HepG2 (cell line): ENCODE measurements around the gene CDSN. TPM values are rescaled to one million over a fixed set of nuclear protein-coding genes. Genes with fewer than 3 reads are reported as not detected.

ENCODE experiments used
- ESRRA ChIP-seq: sonication (generic); formaldehyde crosslinking; IDR thresholded peaks from 2 replicates; pipeline ENCODE4 v1.5.1; 2020; ENCODE audit warnings: mild to moderate bottlenecking, low read depth, missing genetic modification reagents
- HDAC2 ChIP-seq: sonication (generic); formaldehyde crosslinking; IDR thresholded peaks from 2 replicates; pipeline ENCODE4 v1.4.0; 2020; ENCODE audit warnings: missing genetic modification reagents
- JDP2 ChIP-seq: sonication (generic); formaldehyde crosslinking; IDR thresholded peaks from 2 replicates; pipeline ENCODE4 v1.8.1; 2022; ENCODE audit warnings: missing genetic modification reagents, borderline replicate concordance
- MBD4 ChIP-seq: IDR thresholded peaks from 2 replicates; pipeline ENCODE4 v1.6.1; 2012; ENCODE audit warnings: low read length, inconsistent platforms, borderline replicate concordance
- MTA1 ChIP-seq: sonication (generic); formaldehyde crosslinking; IDR thresholded peaks from 2 replicates; pipeline ENCODE4 v1.4.0; 2020; ENCODE audit warnings: missing genetic modification reagents, mild to moderate bottlenecking, borderline replicate concordance
- MXD4 ChIP-seq: IDR thresholded peaks from 2 replicates; pipeline ENCODE4 v1.6.1; 2016; ENCODE audit warnings: mild to moderate bottlenecking, missing biosample characterization, missing genetic modification reagents
- SNAI1 ChIP-seq: sonication (generic); formaldehyde crosslinking; IDR thresholded peaks from 2 replicates; pipeline ENCODE4 v1.5.0; 2020; ENCODE audit warnings: mild to moderate bottlenecking, missing genetic modification reagents, borderline replicate concordance
- THYN1 ChIP-seq: sonication (generic); formaldehyde crosslinking; IDR thresholded peaks from 2 replicates; pipeline ENCODE4 v1.8.1; 2023; ENCODE audit warnings: low read depth, mild to moderate bottlenecking, moderate library complexity, missing genetic modification reagents, borderline replicate concordance
- ZFP36L1 ChIP-seq: sonication (generic); formaldehyde crosslinking; IDR thresholded peaks from 2 replicates; pipeline ENCODE4 v1.8.0; 2022; ENCODE audit warnings: mild to moderate bottlenecking, missing genetic modification reagents, moderate library complexity
- ZNF282 ChIP-seq: fragments of 450-650 bp; IDR thresholded peaks from 2 replicates; pipeline ENCODE4 v1.6.1; 2018; ENCODE audit not compliant: partially characterized antibody
- ZNF570 ChIP-seq: sonication (generic); formaldehyde crosslinking; IDR thresholded peaks from 2 replicates; pipeline ENCODE4 v1.4.0; 2020; ENCODE audit warnings: mild to moderate bottlenecking, missing genetic modification reagents, borderline replicate concordance
- ZNF572 ChIP-seq: sonication (generic); formaldehyde crosslinking; IDR thresholded peaks from 2 replicates; pipeline ENCODE4 v1.5.1; 2020; ENCODE audit warnings: mild to moderate bottlenecking, missing genetic modification reagents
- ZNF607 ChIP-seq: sonication (generic); formaldehyde crosslinking; IDR thresholded peaks from 2 replicates; pipeline ENCODE4 v1.5.1; 2020; ENCODE audit warnings: missing genetic modification reagents, mild to moderate bottlenecking, borderline replicate concordance
- polyA plus RNA-seq, 8 experiments: library from polyadenylated mRNA; depleted of rRNA in 3 of 8; stranded (reverse) in 7 of 8; unstranded in 1 of 8; fragments of >200 nt; fragmentation: Illumina TruSeq in 4 of 8; extraction: Trizol in 4 of 8; gene quantifications; 2 replicates each; pipeline versions ENCODE4 v1.2.1 to v1.2.3, GENCODE V29; 2011 to 2016; ENCODE audit warnings: low read depth in 4 of 8, missing spikeins in 1 of 8, mixed read lengths in 1 of 8; ENCODE audit not compliant: insufficient read depth in 1 of 8
- total RNA-seq, 5 experiments: library from RNA; depleted of rRNA; stranded (reverse); fragments of >200 nt; fragmentation: Illumina TruSeq; extraction: Trizol; gene quantifications; 2 replicates each; pipeline ENCODE4 v1.2.3, GENCODE V29; 2016; ENCODE audit warnings: low read depth in 1 of 5
- TF ChIP-seq, protein P1 (sequence below): IDR thresholded peaks from 2 replicates; pipeline ENCODE4 v1.6.1; 2016; ENCODE audit warnings: mild to moderate bottlenecking, missing biosample characterization, missing genetic modification reagents
- TF ChIP-seq, protein P2 (sequence below): sonication (generic); formaldehyde crosslinking; IDR thresholded peaks from 2 replicates; pipeline ENCODE4 v1.4.0; 2020; ENCODE audit warnings: low read depth, missing genetic modification reagents
- TF ChIP-seq, protein P3 (sequence below): sonication (generic); formaldehyde crosslinking; IDR thresholded peaks from 2 replicates; pipeline ENCODE4 v1.5.0; 2020; ENCODE audit warnings: missing genetic modification reagents
- TF ChIP-seq, protein P4 (sequence below): sonication (generic); formaldehyde crosslinking; IDR thresholded peaks from 2 replicates; pipeline ENCODE4 v1.5.1; 2020; ENCODE audit warnings: mild to moderate bottlenecking, missing genetic modification reagents
- TF ChIP-seq, protein P5 (sequence below): IDR thresholded peaks from 2 replicates; pipeline ENCODE4 v1.6.1; 2016
- TF ChIP-seq, protein P6 (sequence below): sonication (generic); formaldehyde crosslinking; IDR thresholded peaks from 2 replicates; pipeline ENCODE4 v1.8.1; 2023; ENCODE audit warnings: mild to moderate bottlenecking, missing genetic modification reagents, borderline replicate concordance

The CDSN gene
- total and polyA plus RNA-seq, 2 of the 13 experiments (the other 11 are each of a cell fraction or from before 2014, with no cell fraction given): not detected

DNA sequence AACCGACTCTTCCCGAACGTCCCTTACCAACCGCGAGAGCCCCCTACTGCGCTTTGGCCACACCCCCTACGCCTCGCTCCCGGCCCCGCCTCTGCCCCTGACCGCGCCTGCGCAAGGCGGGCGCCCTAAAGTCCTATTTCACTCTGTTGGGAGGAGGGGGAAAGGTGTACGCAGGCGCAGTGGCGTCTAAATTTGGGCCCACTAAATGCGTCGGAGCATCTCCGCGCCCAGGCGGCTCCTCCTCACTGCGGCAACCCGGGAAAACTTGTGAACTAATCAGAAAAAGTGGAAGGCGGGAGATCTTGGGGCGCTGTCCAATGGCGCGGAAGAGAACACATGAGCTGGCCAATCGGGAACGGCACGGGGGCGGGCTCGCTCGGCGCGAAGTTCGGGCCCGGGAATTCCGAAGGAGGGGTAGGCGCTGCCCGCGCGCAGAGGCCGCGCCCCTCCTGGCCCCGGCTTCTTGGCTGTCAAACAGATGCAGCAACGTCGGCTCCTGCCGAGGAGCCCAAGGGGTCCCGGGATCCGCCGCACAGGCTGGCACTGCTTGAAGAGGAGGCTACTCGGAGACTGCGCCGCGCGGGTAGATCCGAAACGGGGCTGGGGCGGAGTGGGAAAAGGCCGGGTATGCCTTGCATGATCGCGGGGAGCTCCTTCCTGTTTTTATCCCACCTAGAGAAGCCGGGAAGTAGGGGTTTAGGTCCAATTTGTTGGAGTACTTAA lies 38.1 kb upstream of the CDSN start, which contains the start of gene TCF19 (continued):
- TF ChIP-seq MTA1 (CRISPR knock-in tag) (0 out of 2 replicates have a peak, but pooled peaks have one; percentile 60), JDP2 (CRISPR knock-in tag) (no peak), ZNF607 (CRISPR knock-in tag) (peak; percentile 78; the same call in 1 of the 2 replicates), THYN1 (CRISPR knock-in tag) (0 out of 2 replicates have a peak, but pooled peaks have one; percentile 60), HDAC2 (CRISPR knock-in tag) (peak; percentile 43; the same call in 1 of the 2 replicates), ZNF570 (CRISPR knock-in tag) (no peak), SNAI1 (0 out of 2 replicates have a peak, but pooled peaks have one; percentile 45), ZFP36L1 (CRISPR knock-in tag) (peak; percentile 96), ZNF282 (no peak), MBD4 (no peak), MXD4 (CRISPR knock-in tag) (peak; percentile 79), ZNF572 (CRISPR knock-in tag) (no peak), ESRRA (CRISPR knock-in tag) (no peak; the same call in 1 of the 2 replicates)
- TF ChIP-seq, protein P1, sequence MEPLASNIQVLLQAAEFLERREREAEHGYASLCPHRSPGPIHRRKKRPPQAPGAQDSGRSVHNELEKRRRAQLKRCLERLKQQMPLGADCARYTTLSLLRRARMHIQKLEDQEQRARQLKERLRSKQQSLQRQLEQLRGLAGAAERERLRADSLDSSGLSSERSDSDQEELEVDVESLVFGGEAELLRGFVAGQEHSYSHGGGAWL: peak; percentile 24; the same call in 1 of the 2 replicates
- TF ChIP-seq, protein P2, sequence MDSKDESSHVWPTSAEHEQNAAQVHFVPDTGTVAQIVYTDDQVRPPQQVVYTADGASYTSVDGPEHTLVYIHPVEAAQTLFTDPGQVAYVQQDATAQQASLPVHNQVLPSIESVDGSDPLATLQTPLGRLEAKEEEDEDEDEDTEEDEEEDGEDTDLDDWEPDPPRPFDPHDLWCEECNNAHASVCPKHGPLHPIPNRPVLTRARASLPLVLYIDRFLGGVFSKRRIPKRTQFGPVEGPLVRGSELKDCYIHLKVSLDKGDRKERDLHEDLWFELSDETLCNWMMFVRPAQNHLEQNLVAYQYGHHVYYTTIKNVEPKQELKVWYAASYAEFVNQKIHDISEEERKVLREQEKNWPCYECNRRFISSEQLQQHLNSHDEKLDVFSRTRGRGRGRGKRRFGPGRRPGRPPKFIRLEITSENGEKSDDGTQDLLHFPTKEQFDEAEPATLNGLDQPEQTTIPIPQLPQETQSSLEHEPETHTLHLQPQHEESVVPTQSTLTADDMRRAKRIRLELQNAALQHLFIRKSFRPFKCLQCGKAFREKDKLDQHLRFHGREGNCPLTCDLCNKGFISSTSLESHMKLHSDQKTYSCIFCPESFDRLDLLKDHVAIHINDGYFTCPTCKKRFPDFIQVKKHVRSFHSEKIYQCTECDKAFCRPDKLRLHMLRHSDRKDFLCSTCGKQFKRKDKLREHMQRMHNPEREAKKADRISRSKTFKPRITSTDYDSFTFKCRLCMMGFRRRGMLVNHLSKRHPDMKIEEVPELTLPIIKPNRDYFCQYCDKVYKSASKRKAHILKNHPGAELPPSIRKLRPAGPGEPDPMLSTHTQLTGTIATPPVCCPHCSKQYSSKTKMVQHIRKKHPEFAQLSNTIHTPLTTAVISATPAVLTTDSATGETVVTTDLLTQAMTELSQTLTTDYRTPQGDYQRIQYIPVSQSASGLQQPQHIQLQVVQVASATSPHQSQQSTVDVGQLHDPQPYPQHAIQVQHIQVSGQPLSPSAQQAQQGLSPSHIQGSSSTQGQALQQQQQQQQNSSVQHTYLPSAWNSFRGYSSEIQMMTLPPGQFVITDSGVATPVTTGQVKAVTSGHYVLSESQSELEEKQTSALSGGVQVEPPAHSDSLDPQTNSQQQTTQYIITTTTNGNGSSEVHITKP: peak; percentile 62
- TF ChIP-seq, protein P3, sequence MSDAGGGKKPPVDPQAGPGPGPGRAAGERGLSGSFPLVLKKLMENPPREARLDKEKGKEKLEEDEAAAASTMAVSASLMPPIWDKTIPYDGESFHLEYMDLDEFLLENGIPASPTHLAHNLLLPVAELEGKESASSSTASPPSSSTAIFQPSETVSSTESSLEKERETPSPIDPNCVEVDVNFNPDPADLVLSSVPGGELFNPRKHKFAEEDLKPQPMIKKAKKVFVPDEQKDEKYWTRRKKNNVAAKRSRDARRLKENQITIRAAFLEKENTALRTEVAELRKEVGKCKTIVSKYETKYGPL (CRISPR knock-in tag): no peak
- TF ChIP-seq, protein P4, sequence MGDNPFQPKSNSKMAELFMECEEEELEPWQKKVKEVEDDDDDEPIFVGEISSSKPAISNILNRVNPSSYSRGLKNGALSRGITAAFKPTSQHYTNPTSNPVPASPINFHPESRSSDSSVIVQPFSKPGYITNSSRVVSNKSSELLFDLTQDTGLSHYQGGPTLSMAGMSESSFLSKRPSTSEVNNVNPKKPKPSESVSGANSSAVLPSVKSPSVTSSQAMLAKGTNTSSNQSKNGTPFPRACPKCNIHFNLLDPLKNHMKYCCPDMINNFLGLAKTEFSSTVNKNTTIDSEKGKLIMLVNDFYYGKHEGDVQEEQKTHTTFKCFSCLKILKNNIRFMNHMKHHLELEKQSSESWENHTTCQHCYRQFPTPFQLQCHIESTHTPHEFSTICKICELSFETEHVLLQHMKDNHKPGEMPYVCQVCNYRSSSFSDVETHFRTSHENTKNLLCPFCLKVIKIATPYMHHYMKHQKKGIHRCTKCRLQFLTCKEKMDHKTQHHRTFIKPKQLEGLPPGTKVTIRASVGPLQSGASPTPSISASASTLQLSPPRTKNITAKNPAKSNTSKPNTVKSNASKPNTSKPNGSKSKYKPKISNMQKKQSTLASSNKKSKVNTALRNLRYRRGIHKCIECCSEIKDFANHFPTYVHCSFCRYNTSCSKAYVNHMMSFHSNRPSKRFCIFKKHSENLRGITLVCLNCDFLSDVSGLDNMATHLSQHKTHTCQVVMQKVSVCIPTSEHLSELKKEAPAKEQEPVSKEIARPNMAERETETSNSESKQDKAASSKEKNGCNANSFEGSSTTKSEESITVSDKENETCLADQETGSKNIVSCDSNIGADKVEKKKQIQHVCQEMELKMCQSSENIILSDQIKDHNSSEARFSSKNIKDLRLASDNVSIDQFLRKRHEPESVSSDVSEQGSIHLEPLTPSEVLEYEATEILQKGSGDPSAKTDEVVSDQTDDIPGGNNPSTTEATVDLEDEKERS: no peak
- TF ChIP-seq, protein P5, sequence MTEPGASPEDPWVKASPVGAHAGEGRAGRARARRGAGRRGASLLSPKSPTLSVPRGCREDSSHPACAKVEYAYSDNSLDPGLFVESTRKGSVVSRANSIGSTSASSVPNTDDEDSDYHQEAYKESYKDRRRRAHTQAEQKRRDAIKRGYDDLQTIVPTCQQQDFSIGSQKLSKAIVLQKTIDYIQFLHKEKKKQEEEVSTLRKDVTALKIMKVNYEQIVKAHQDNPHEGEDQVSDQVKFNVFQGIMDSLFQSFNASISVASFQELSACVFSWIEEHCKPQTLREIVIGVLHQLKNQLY (CRISPR knock-in tag): no peak
- TF ChIP-seq, protein P6, sequence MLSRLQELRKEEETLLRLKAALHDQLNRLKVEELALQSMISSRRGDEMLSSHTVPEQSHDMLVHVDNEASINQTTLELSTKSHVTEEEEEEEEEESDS (CRISPR knock-in tag): no peak; the same call in 1 of the 2 replicates
